ENCODE measurements around the gene BRD7.

Gene BRD7

GRCh38 chr16:50303041-50303604 lies 65.7 kb downstream of the BRD7 start:
- no peak for DNase-seq (ENCODE audit: low read depth)

- DNase-seq (ENCODE audit: low read depth) = no peak
Observed at GRCh38 chr16:50302472-50303005, 66.2 kb downstream of the BRD7 start.

GRCh38 chr16:50301626-50302471 lies 66.9 kb downstream of the BRD7 start:
- DNase-seq (ENCODE audit: low read depth) = no peak

GRCh38 chr16:50300942-50301625 lies 67.7 kb downstream of the BRD7 start:
- DNase-seq (ENCODE audit: low read depth) = no peak

- DNase-seq (ENCODE audit: low read depth) = no peak
Observed at GRCh38 chr16:50299508-50300105, 69.2 kb downstream of the BRD7 start.

GRCh38 chr16:50298591-50299507 lies 69.9 kb downstream of the BRD7 start:
- DNase-seq (ENCODE audit: low read depth) = no peak

GRCh38 chr16:50298075-50298460 lies 70.7 kb downstream of the BRD7 start:
- no peak for DNase-seq (ENCODE audit: low read depth)

- no peak for DNase-seq (ENCODE audit: low read depth)
Observed at GRCh38 chr16:50297301-50298074, 71.3 kb downstream of the BRD7 start.

- no peak for DNase-seq (ENCODE audit: low read depth)
Observed at GRCh38 chr16:50296807-50297206, 72.0 kb downstream of the BRD7 start.

- DNase-seq (ENCODE audit: low read depth) = no peak
Observed at GRCh38 chr16:50295541-50296132, 73.2 kb downstream of the BRD7 start.

GRCh38 chr16:50294955-50295354 lies 73.8 kb downstream of the BRD7 start:
- DNase-seq (ENCODE audit: low read depth) = no peak

GRCh38 chr16:50293994-50294855 lies 74.6 kb downstream of the BRD7 start:
- no peak for DNase-seq (ENCODE audit: low read depth)

- no peak for DNase-seq (ENCODE audit: low read depth)
Observed at GRCh38 chr16:50293041-50293783, 75.6 kb downstream of the BRD7 start.

- DNase-seq (ENCODE audit: low read depth) = no peak
Observed at GRCh38 chr16:50292566-50292948, 76.2 kb downstream of the BRD7 start.

- DNase-seq (ENCODE audit: low read depth) = no peak
Observed at GRCh38 chr16:50291719-50292565, 76.8 kb downstream of the BRD7 start.

GRCh38 chr16:50290856-50291255 lies 77.9 kb downstream of the BRD7 start:
- no peak for DNase-seq (ENCODE audit: low read depth)

- no peak for DNase-seq (ENCODE audit: low read depth)
Observed at GRCh38 chr16:50289950-50290764, 78.6 kb downstream of the BRD7 start.

All from activated T-cell treated with anti-CD3 and anti-CD28 coated beads for 48 hours (primary cell).